ENCODE measurements around the gene E2F8.

GRCh38 chr11:19276859-19277808 is 36.4 kb upstream of the E2F8 start:
- TF ChIP-seq CTCF (IDR thresholded peaks at IDR 0.05) (no peak), POLR2A (IDR thresholded peaks at IDR 0.05) (no peak)
